ENCODE data around the gene SEC14L5.
A peak's percentile ranks its signal among the peaks of the same experiment; 100 is the strongest.
"Not testable (repeated sequence)": the region's sequence is repeated elsewhere in the genome, so short reads cannot be mapped to it uniquely, and the experiment has no call there.

The SEC14L5 gene

DNA sequence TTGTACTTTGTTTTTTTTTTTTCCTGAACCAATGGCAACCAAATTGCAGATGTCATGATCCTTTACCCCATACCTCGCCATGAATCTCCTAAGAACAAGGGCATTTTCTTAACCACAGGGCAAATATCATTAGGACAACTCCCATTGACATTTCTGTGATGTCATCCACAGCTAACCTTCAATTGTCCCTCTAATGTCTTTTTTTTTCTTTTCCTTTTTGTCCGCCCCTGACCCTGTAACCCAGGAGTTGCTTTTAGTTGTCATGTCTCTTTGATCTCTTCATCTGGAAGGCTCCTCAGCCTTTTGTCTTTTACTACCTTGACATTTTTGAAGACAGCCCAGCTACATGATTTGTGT is 76.0 kb downstream of the SEC14L5 start:
- no peak for DNase-seq (ENCODE audit: low read depth in 1 of 2, low spot score in 1 of 2)

DNA sequence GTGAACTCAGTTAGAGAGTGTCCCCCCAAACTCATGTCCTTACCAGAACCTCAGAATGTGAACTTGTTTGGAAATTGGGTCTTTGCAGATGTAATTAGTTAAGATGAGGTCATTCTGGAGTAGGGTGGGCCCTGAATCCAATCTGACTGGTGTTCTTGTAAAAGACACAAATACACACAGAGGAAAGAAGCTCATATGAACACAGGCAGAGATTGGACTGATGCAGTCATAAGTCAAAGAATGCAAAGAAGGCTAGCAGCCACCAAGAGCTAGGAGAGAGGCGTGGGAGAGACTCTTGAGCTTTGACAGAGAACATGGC is 77.7 kb downstream of the SEC14L5 start:
- DNase-seq (ENCODE audit: low read depth in 1 of 2, low spot score in 1 of 2): no peak

DNA sequence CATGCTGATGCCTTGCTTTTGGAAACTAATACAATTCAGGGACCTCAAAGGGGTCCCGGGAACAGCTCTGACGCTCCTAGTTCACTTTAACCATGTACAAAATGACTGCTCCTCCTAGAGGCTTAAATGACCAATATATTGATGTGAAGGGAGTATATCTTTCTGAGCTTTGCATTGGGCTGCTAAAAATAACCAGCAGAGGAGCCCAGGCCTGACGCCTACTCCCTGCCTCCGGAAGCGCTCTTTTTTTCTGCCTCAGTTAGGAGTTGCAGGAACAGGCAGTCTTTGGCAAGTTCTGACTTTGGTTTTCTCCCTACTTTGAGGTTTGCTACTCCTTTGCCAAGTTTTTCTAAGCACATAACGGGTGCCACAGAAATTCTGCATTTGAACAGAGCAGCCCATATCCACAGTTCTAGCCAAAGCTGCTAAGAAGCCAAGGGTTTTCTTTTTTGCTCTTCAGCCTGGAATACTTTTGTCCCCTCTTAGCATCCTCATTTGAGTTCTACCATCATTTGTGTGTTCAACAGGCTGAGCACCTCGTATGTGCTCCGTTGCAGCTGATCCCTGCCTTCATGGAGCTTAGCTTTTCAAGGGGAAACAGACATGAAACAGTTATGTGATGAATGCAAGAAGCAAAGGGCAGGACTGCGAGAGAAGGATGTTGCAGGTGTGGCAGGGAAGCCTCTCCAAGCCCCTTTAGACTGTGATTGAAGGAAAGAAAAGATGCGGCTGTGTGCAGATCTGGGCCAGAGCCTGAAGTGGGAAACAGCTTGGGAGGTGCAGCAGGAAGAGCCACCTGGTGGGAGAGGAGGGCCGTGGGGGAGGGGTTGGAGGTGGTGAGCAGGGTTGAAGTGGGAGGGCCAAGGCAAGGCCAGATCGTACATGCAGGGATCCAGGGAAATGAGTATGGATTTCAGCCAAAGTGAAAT is 78.4 kb downstream of the SEC14L5 start:
- DNase-seq (ENCODE audit: low read depth in 1 of 2, low spot score in 1 of 2): no peak

DNA sequence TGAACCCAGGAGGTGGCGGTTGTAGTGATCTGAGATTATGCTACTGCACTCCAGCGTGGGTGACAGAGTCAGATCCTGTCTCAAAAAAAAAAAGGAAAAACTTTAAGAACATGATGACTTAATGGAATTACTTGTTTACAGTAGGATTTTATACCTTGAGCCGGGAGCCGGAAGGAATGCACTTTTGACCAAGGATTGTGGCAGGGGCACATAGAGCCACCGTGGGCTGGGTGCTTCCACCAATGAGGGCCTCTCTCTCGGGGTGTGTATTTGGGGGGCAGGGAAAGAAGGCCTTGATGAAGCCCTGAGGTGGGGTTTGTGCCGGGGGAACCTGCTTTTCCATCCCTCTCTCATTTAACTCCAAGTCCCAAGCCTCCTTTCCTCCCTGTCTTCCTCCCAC is 82.3 kb downstream of the SEC14L5 start:
- DNase-seq (ENCODE audit: low read depth in 1 of 2, low spot score in 1 of 2): no peak

DNA sequence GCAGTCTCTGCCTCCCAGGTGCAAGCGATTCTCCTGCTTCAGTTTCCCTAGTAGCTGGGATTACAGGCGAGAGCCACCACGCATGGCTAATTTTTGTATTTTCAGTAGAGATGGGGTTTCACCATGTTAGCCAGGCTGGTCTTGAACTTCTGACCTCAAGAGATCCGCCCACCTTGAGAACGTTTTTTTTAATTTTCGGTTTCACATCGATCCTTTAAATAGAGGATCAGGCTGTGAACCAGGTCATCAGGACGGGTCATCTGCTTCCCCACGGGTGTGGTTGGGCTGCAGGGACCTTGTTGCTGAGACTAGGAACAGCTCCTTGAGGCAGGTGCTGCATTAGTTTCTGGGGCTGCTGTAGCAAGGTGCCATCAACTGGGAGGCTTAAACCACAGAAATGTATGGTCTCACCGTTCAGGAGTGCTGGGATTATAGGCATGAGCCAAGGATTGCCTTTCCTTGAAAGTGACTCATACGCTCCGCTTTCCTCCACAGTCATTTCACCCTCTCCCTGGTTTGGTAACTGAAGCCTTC is 83.5 kb downstream of the SEC14L5 start:
- no peak for DNase-seq (ENCODE audit: low read depth in 1 of 2, low spot score in 1 of 2)

DNA sequence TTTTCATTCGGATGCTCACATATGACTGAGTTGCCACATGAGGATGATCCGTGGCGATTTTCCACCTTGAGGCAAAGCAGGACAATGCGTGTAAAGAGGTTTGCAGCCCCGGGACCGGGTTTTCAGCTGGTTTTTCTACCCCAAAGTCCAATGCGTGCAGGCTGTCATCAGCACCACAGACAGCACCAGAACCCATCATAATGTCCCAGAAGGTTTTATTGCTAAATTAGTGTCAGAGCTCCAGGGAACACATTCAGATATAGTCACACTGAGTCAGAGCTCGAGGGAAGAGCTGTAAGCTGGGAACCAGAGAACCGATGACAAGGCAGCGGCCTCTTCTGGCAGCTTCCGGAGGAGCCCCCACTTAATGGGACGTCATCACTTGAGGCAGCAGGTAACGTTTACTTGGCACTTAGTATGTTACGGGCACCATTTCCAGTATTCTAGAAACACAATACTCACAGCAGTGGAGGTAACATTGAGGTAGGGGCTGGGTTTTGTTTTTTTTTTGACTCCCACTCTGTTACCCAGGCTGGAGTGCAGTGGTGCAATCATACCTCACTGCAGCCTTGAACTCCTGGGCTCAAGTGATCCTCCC is 84.5 kb downstream of the SEC14L5 start:
- no peak for DNase-seq (ENCODE audit: low read depth in 1 of 2, low spot score in 1 of 2)

DNA sequence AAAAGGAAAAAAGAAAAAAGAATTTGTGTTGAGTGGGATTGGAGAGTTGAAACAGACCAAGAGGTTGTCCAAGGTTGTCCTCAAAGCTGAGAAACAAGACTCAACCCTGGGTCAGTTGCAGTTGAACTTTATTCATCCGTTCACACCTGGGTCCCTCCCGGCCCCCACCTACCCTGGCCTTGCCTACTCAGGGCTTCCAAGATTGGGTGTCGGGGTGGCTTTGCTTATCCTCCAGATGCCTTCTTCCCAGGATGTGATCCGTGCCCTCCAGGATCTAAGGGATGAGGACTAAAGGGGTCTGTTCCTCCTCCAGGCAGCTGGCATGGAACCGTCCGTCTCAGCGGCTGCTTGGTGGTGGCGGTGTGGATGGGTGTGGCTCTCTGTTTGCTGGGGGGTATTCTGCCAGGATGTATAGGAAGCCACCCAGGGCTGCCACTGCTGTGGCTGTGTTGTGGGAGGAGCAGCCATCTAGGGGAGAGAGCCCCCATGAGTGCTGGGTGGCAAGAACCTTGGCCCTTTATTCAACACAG is 85.9 kb downstream of the SEC14L5 start:
- DNase-seq (ENCODE audit: low read depth in 1 of 2, low spot score in 1 of 2): no peak

DNA sequence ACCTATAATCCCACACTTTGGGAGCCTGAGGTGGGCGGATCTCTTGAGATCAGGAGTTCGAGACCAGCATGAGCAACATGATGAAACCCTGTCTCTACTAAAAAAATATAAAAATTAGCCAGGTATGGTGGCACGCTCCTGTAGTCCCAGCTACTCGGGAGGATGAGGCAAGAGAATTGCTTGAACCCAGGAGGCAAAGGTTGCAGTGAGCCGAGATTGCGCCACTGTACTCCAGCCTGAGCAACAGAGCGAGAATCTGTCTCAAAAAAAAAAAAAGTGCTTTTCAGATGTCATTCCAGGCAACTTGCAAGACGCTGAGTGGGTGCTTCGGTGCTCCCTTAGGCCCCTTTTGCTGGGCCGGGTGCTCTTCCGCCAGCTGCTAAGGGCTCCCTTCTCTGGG is 86.5 kb downstream of the SEC14L5 start:
- DNase-seq (ENCODE audit: low read depth in 1 of 2, low spot score in 1 of 2): not testable (repeated sequence)

DNA sequence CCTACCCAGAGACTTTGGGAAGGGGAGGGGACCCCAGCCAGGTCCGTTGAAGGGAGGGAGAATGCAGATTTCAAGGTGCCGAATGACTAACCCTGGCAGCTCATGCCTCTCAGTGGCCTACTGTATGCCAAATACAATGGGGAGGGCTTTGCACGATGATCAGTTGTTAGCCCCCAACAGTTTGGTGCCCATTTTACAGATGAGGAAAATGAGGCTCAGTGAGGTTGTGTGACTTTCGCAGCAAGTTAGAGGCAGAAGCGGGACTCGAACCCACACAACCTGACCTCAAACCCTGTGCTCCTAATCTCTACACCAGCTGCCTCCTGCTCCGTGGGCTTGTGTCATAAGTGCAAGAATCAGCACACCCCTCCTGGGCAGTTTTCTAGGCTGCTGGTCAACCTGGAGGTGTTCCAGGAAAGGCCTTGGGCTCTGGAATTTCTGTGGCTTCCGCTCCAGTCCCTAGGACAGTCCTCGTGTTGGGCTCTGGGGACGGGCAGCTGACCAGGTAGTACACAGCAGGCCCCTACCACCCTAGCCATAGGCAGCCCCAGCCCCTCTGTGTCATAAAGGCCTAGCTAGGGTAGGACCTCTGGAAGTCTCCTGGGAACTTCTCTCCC is 87.5 kb downstream of the SEC14L5 start:
- no peak for DNase-seq (ENCODE audit: low read depth in 1 of 2, low spot score in 1 of 2)

DNA sequence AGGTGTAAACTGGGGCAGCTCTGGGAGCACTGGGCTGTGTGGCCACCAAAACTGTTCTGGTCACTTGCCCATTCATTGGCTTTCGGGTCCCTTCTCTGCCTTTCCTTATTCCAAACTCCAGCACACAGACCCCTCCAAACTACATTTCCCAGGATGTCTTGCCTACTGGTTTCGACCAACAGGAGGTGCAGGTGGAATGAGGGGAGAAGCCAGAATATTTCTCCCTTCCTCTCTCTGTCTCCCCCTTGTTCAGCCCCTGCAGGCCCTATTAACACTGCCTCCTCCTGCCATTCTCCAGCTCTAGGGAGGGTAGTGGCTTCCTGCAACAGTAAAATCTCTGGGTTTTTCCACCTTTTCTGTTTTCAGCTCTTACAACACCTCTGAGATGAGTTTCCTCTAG is 88.8 kb downstream of the SEC14L5 start:
- DNase-seq (ENCODE audit: low read depth in 1 of 2, low spot score in 1 of 2): no peak

DNA sequence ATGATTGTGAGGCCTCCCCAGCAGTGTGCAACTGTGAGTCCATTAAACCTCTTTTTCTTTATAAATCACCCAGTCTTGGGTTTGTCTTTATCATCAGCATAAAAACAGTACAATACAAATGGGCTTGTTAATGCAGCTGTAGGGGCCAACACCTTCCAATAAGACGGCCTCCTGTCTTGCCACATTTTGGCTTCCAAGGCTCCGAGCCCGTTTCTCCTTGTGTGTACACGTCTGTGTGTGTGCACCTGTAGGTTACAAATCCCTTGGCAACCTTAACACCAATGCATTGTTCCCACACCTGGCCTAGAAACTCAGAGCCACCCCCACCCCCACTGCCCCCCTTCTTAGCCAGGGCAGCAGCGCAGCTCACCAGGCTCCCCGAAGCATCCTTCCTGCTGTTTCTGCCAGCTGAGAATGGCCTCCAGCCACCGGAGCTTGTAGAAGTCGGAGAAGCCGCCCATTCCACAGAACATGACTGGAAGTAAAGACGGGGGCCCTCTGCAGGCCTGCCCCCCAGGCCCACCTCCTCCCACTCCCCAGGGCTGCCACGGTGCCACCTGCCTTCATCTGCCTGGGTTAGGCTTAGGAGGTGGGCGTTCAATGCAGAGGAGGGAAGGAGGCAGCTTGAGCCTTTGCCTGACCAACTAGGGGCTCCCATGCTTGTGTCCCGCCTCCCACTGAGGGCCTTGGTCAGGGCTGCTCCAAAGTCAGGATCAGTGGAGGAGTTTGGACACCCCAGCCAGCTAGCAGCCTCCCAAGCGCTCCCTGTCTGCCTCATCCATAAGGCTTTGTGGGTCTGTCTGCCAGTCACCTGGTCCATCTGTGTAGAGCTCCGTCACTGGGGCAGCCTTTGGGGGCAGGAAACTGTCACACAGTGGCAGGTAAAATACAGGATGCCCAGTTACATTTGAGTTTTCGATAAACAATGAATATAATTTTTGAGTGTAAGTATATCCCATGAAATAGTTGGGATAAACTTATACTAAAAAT is 97.0 kb downstream of the SEC14L5 start:
- no peak for DNase-seq (ENCODE audit: low read depth in 1 of 2, low spot score in 1 of 2)

DNA sequence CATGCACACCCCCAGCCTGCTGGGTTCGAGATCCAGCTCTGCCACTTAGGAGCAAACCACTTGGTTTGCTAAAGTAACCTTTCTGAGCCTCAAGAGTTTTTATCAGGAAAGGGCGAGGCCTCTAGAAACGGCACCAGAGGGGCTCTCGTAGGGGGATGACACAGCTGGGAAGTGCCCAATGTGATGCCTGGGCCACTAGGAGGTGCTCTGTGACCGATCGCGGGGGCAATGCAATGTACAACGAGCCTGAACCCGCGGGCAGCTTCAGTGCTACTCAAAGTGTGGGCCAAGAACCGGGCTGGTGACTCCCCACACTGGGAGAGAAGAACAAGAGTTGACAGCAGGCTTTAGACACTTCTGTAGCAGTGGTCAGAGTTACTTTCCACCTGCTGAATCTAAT is 98.2 kb downstream of the SEC14L5 start:
- peak in 1 of 2 donors; percentile 7 for DNase-seq (ENCODE audit: low read depth in 1 of 2, low spot score in 1 of 2)

DNA sequence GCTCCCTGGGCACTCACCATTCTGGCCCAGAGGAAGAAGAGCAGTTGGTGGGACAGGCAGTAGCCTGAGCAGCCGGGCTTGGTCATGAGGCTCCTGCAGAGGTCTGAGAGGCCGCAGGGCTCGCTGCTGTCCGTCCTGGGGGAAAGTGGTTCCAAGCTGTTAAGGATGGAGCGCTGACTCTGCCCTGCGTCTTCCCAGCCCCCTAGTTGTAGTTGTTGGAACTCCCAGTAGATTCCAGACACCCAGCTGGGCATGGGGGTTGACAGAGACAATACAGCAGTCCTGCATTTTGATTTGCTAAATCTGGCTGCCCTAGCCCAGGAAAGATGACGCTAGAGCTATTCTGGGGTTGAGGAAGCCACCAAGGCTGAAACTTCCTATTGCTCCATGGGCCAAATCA is 100.3 kb downstream of the SEC14L5 start:
- no peak for DNase-seq (ENCODE audit: low read depth in 1 of 2, low spot score in 1 of 2)

DNA sequence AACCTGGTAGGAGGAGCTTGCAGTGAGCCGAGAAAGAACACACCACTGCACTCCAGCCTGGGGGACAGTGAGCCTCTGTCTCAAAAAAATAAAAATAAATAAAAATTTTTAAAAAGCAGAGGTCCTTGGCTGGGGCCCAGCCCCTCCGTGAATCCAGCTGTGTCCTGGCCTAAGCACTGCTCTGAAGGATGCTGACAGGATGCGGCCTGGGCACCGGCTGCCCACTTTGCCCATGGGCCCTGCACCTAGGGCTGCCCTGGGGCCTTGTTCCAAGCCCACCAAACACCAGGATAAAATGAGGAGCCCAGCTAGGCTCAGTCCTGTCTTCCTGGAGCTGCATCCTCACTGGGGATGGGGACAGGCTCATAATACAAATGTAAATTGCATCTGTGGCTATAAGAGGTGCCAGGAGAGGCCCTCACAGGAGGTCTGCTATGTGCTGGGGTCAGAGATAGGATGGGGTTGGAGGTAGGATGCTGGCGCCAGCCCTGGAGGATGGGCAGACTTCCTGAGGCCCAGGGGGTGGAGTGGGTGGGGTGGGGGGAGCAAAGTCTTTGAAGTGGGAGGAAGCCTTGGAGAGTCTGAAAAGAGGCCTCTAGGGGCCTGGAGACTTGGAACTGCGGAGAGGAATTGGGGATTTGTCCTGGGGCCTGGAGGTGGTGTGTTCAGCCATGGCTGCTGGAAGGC is 101.4 kb downstream of the SEC14L5 start:
- DNase-seq (ENCODE audit: low read depth in 1 of 2, low spot score in 1 of 2): no peak

DNA sequence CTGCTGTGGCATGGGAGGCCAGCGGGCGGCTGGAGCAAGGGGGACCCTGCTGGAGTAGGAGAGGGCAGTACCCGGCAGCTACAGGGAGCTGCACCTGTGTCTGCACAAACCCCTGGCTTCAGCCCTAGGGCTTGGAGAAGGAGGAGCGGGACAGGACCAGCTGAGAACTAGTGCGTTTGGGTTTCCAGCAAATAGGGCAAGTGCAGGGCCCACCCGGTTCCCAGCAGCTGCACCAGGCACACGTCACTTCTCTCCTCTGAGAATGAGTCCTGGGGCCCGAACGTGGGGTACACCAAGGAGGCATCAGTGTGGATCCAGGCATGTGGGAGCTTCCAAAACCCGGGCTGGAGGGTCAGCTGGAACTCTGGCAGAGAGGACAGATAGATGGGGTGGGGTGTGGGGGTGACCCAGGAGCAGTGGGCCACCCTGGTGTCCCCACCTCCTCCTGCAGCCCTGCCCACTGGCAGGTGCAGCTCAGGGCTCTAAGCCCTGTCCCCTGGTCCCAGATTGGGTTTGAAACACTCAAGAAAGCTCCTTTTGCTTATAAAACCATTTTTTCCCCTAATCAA is 102.0 kb downstream of the SEC14L5 start:
- DNase-seq (ENCODE audit: low read depth in 1 of 2, low spot score in 1 of 2): no peak

DNA sequence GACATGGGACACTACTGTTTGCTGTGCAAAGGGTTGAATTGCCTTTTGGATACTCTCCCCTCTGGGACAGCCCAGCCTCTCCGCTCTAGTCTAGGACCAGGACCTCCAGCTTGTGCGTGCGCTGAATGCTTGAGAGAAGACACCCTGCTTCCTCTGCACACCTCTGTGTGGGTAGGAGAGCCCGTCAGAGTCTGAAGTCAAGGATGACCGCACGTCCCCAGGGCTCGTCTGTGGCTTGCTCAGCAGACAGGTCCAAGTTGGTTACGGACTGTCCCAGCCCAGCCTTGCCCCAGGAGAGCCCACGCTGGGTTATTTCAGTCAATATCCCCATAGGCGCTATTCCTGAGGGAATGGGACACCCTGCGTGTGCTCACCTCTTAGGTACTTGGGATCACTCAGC is 103.9 kb downstream of the SEC14L5 start:
- DNase-seq (ENCODE audit: low read depth in 1 of 2, low spot score in 1 of 2): no peak

DNA sequence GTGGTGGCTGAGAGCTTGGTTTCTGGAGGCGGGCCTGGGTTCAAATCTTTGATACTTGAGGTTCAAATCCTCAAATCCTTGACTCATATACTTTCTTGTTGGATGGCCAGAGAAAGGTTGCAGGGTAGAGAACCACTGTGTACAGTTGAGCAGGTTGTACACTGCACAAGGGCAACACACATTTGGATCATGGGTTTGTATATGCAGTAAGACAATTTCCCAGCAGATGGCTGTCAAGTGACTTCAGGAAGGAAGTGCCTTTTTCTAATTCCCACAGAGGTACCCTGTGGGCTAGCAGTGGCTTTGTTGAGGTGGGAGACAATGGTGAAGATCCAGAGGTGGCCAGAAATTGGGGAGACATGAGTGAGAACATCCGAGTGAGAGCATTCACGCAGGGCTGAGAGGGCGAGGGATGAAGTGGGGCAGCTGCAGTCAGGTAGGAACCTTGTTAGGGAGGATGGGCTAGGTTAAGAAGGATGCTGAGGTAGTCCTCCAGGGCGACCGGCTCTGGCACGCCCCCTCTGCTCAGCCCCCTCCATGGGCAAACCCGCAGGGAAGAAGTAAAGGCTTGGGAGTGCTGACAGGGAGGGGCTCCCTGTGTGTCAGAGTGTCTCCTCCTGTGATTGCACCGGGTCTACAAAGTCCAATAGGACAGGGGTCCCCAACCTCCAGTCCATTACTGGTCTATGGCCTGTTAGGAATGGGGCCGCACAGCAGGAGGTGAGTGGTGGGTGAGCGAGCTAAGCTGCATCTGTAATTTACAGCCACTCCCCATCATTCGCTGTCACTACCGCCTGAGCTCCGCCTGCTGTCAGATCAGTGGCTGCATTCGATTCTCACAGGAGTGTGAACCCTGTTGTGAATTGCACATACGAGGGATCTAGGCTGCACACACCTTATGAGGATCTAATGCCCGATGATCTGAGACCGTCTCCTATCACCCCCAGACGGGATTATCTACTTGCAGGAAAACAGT is 104.9 kb downstream of the SEC14L5 start:
- no peak for DNase-seq (ENCODE audit: low read depth in 1 of 2, low spot score in 1 of 2)

DNA sequence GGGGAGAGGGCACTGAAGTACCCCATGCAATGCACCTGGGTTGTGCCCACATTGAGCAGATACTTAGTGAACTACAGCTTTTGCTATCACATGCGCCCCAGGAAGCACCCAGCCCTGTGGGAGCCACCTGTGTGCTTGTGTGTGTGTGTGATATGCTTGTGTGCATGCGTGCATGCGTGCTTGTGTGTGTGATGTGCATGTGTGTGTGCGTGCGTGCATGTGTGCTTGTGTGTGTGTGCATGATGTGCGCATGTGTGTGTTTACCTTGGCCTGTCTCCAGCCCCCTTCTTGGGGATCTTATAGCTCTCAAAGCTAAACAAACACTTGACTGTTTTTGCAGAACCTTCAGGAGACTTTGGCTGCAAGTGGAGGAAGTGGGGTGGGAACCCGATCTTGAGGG is 106.8 kb downstream of the SEC14L5 start:
- no peak for DNase-seq (ENCODE audit: low read depth in 1 of 2, low spot score in 1 of 2)

DNA sequence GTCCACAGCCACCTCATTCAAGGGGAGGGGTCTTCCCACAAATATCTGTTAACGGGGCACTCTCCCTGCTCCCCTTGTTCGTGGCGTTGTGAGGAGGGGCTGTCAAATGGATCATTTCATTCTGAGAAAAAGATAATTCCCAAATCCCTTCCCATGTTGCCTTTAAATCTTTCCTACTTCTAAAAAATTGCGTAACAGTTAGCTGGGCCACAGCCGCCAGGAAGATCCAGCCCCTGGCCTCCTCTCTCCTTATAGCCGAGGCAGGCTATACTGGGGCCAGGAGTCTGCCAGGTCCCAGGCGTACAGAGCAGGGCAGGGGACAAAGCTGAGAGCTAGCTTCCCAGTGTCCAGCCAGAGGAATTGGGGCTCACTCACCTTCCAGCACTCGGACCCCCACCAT is 107.2 kb downstream of the SEC14L5 start:
- DNase-seq (ENCODE audit: low read depth in 1 of 2, low spot score in 1 of 2): no peak

All from activated T-helper 1 cell treated with anti-CD3 and anti-CD28 coated beads, Interleukin-2, amount 50 U/mL, for 16 hours (primary cell).